Liver (tissue), 3 donors: ENCODE results near the gene CSRP1.

Experiments used
- ATF3 ChIP-seq: IDR thresholded peaks from 2 replicates; pipeline ENCODE4 v1.6.1; 2016; ENCODE audit warnings: antibody characterized with exemption
- CTCF ChIP-seq: fragments of 150-350 bp; IDR thresholded peaks from 2 replicates; pipeline ENCODE4 v1.5.1; 2017; ENCODE audit warnings: improper control_type of control experiment, low read depth, low read length; ENCODE audit not compliant: missing input control
- EGR1 ChIP-seq, 2 donors: IDR thresholded peaks; 2 replicates each; pipeline ENCODE4 v1.6.1; 2016 to 2018; ENCODE audit warnings: antibody characterized with exemption in 2 of 2, low read depth in 2 of 2
- FOXA2 ChIP-seq: IDR thresholded peaks from 2 replicates; pipeline ENCODE4 v1.6.1; 2016; ENCODE audit warnings: antibody characterized with exemption
- GABPA ChIP-seq, 2 donors: IDR thresholded peaks in 1 of 2; conservative IDR thresholded peaks in 1 of 2; 2 replicates each; pipeline ENCODE4 v1.6.1; 2016; ENCODE audit warnings: antibody characterized with exemption in 2 of 2, mild to moderate bottlenecking in 1 of 2, moderate library complexity in 1 of 2
- HNF4G ChIP-seq: IDR thresholded peaks from 2 replicates; pipeline ENCODE4 v1.6.1; 2016; ENCODE audit warnings: antibody characterized with exemption
- JUND ChIP-seq, 2 donors: IDR thresholded peaks; 2 replicates each; pipeline ENCODE4 v1.6.1; 2016; ENCODE audit warnings: antibody characterized with exemption in 2 of 2
- MAX ChIP-seq: IDR thresholded peaks from 2 replicates; pipeline ENCODE4 v1.6.1; 2016; ENCODE audit warnings: antibody characterized with exemption
- RAD21 ChIP-seq, 2 donors: IDR thresholded peaks; 2 replicates each; pipeline ENCODE4 v1.6.1; 2016; ENCODE audit warnings: antibody characterized with exemption in 2 of 2, mild to moderate bottlenecking in 2 of 2
- SP1 ChIP-seq: IDR thresholded peaks from 2 replicates; pipeline ENCODE4 v1.6.1; 2018; ENCODE audit warnings: antibody characterized with exemption, mild to moderate bottlenecking
- TAF1 ChIP-seq: conservative IDR thresholded peaks from 2 replicates; pipeline ENCODE4 v1.6.1; 2016; ENCODE audit warnings: antibody characterized with exemption, mild to moderate bottlenecking
- YY1 ChIP-seq: IDR thresholded peaks from 2 replicates; pipeline ENCODE4 v1.6.1; 2016; ENCODE audit warnings: antibody characterized with exemption, mild to moderate bottlenecking
- ZBTB33 ChIP-seq: IDR thresholded peaks from 2 replicates; pipeline ENCODE4 v1.6.1; 2016; ENCODE audit warnings: antibody characterized with exemption
- donor health status: healthy.
- donor health status: healthy.

GRCh38 chr1:201481004-201481380 lies 25.9 kb downstream of the CSRP1 start:
- no peak for TF ChIP-seq CTCF
- no peak for TF ChIP-seq RAD21 (IDR thresholded peaks at IDR 0.05)
- TF ChIP-seq SP1, result no peak
- no peak for TF ChIP-seq ATF3
- TF ChIP-seq ZBTB33, result no peak
- TF ChIP-seq MAX, result no peak
- TF ChIP-seq FOXA2, result no peak
- no peak for TF ChIP-seq EGR1 (IDR thresholded peaks at IDR 0.05; ENCODE audit: low read depth in 2 of 2)
- no peak for TF ChIP-seq JUND (IDR thresholded peaks at IDR 0.05)
- TF ChIP-seq TAF1, result no peak
- TF ChIP-seq YY1, result no peak
- no peak for TF ChIP-seq HNF4G
- TF ChIP-seq GABPA (IDR thresholded peaks at IDR 0.05 in 1 of 2, conservative IDR thresholded peaks at IDR 0.05 in 1 of 2), result no peak
